ENCODE measurements around the gene PPOX.

The PPOX gene

GRCh38 chr1:161153682-161154337 is 12.4 kb upstream of the PPOX start, which contains the start of gene UFC1:
Gene UFC1, plus strand, starts transcription at chr1:161153978. Its CDS starts 20 bp downstream, at chr1:161153998.
- peak; percentile 78 for DNase-seq

- no peak for DNase-seq
Measured at GRCh38 chr1:161157867-161158266, 8.4 kb upstream of the PPOX start.

GRCh38 chr1:161158316-161159010 is 7.8 kb upstream of the PPOX start:
- DNase-seq: no peak

GRCh38 chr1:161159087-161159912 is 6.9 kb upstream of the PPOX start, which contains the start of gene USP21:
Gene USP21, plus strand, starts transcription at chr1:161159500. Its CDS starts 1,141 bp downstream, at chr1:161160641.
- DNase-seq: peak; percentile 86

- no peak for DNase-seq
Measured at GRCh38 chr1:161159913-161160243, 6.3 kb upstream of the PPOX start.

GRCh38 chr1:161160671-161161145 is 5.5 kb upstream of the PPOX start:
- no peak for DNase-seq

- DNase-seq: no peak
Measured at GRCh38 chr1:161161652-161162051, 4.6 kb upstream of the PPOX start.

GRCh38 chr1:161162052-161162451 is 4.2 kb upstream of the PPOX start:
- no peak for DNase-seq

GRCh38 chr1:161162806-161163205 is 3.4 kb upstream of the PPOX start:
- DNase-seq: no peak

- no peak for DNase-seq
Measured at GRCh38 chr1:161163793-161164192, 2.4 kb upstream of the PPOX start.

GRCh38 chr1:161164901-161165610 is 1.2 kb upstream of the PPOX start:
- no peak for DNase-seq

- DNase-seq: no peak
Measured at GRCh38 chr1:161166669-161167548, 683 bp downstream of the PPOX start.

GRCh38 chr1:161168906-161169305 is 2.7 kb downstream of the PPOX start:
- no peak for DNase-seq

- DNase-seq: no peak
Measured at GRCh38 chr1:161171191-161171590, 5.0 kb downstream of the PPOX start.

GRCh38 chr1:161171696-161172095 is 5.5 kb downstream of the PPOX start:
- DNase-seq: no peak

GRCh38 chr1:161172349-161172748 is 6.1 kb downstream of the PPOX start:
- no peak for DNase-seq

GRCh38 chr1:161172776-161173376 is 6.7 kb downstream of the PPOX start:
- no peak for DNase-seq

GRCh38 chr1:161173711-161174110 is 7.5 kb downstream of the PPOX start:
- DNase-seq: no peak

- no peak for DNase-seq
Measured at GRCh38 chr1:161174911-161175310, 8.7 kb downstream of the PPOX start.

- no peak for DNase-seq
Measured at GRCh38 chr1:161175771-161176453, 9.7 kb downstream of the PPOX start.
